DOHH2 (cell line): ENCODE results near the gene PRH1.

Source experiments
- EZH2phosphoT487 ChIP-seq: fragments of 200-600 bp; sonication (generic); IDR thresholded peaks from 2 replicates; pipeline ENCODE4 v1.6.1; 2017; ENCODE audit warnings: borderline replicate concordance, mild to moderate bottlenecking, antibody characterized with exemption, low read length, moderate library complexity, mixed read lengths
- TF ChIP-seq, protein P1 (sequence below): fragments of 200-600 bp; sonication (generic); IDR thresholded peaks from one replicate; pipeline ENCODE4 v1.5.1; 2014; ENCODE audit warnings: antibody characterized with exemption, mild to moderate bottlenecking, low read depth, low read length; ENCODE audit not compliant: poor library complexity, severe bottlenecking

DNA sequence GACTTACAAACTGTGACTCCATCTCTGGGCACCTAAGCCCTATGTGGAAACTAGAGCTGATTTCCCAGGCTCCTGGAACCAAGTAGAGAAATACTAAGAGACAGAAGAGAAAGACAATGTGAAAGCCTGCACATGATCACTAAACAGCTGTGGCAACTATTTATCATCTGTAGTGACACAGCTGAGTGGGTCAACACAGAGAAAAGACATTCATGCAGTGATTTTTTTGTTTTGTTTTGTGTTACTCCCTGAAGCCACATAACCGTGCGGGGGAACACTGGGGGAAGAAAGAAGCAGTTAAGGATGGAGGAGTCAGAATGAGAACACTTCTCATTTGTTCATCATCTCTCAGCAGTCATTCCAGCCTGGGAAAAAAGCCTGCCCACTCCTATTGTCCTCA is 36.3 kb downstream of the PRH1 start:
- TF ChIP-seq, protein P1, sequence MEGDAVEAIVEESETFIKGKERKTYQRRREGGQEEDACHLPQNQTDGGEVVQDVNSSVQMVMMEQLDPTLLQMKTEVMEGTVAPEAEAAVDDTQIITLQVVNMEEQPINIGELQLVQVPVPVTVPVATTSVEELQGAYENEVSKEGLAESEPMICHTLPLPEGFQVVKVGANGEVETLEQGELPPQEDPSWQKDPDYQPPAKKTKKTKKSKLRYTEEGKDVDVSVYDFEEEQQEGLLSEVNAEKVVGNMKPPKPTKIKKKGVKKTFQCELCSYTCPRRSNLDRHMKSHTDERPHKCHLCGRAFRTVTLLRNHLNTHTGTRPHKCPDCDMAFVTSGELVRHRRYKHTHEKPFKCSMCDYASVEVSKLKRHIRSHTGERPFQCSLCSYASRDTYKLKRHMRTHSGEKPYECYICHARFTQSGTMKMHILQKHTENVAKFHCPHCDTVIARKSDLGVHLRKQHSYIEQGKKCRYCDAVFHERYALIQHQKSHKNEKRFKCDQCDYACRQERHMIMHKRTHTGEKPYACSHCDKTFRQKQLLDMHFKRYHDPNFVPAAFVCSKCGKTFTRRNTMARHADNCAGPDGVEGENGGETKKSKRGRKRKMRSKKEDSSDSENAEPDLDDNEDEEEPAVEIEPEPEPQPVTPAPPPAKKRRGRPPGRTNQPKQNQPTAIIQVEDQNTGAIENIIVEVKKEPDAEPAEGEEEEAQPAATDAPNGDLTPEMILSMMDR: no peak
- no peak for TF ChIP-seq EZH2phosphoT487
